Measurements from ENCODE around the gene OBP2B. TPM values are rescaled to one million over a fixed set of nuclear protein-coding genes. Genes with fewer than 3 reads are reported as not detected.

The OBP2B gene
- total RNA-seq, 1 donor from 2014 or later, result not detected

DNA sequence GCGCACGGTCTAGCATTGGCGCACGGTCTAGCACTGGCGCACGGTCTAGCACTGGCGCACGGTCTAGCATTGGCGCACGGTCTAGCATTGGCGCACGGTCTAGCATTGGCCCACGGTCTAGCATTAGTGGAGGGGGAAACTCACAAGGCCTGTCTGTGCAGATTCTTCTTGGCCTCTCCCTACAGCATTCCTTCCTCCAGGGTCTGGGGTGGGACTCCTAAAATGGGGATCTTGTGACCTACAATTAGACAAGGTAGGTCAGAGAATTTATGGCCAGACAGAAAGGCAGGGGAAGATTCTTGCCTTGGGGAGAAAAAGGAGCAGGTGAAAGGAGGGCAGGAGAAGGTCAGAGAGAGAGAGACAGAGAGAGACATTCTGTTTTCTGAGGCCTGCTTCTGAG lies 39.9 kb downstream of the OBP2B start:
- DNase-seq (ENCODE audit: low spot score), result no peak

DNA sequence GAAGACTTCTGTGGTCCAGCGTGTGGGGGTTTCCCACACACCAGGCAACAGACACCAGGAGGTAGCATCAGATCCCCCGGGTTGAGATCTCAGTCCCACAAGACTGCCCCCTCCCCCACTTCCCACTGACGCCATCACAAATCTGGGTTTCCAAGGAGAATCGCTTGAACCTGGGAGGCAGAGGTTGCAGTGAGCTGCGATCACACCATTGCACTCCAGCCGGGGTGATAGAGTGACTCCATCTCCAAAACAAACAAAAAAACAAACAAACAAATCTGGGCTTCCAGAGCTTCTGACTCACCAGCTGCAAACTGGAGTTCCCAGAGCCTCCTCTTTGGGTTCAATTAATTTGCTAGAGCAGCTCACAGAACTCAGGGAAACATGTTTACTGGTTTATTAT lies 40.6 kb downstream of the OBP2B start:
- DNase-seq (ENCODE audit: low spot score), result no peak

DNA sequence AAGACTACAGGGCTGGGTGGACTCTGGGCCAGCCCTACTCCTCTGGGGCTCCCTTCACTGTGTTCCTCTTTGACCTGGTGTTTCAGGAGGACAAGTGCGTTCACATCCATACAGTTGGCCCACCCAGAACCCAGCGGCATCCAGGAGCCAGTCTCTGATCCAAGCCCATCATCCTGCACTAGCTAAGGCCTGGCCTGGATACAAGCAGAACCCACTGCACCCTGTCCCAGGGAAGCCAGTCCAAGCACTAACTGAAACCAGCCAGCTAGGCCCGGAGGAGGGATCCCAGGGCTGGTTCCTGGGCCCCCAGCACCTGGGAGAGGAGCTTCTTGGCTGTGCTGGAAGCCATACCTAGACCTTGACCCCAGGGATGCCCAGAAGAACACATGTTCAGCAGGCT lies 41.3 kb downstream of the OBP2B start:
- DNase-seq (ENCODE audit: low spot score), result no peak

DNA sequence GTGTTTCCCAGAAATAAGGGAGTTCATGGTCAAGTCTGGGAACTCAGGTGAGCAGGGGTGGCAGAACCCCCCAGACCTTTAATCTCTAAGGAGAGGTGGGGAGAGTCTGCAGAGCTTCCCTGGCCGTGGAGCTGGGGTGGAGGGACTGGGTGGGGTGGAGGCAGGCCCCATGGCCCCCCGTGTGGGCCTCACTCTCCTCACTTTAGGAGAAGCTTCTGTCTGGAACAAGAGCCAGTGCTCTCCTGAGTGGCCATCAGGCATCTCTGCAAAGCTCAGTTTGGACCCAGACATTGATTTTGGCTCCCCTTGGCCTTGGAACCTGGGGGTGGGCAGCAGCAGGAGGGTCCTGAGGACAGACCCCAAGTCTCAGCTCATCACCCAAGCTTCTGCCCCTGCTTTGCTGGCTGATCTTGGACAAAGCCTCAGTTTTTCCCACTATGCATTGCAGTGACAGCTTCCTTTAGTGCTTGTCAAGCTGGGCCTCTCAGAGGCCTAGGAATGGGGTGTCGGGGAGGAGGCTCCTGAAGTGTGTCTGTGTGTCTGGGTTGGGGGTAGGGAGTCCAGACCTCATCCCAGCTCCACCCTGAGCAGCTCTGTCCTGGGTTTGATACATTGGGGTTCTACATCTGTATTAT lies 41.8 kb downstream of the OBP2B start:
- DNase-seq (ENCODE audit: low spot score), result no peak

DNA sequence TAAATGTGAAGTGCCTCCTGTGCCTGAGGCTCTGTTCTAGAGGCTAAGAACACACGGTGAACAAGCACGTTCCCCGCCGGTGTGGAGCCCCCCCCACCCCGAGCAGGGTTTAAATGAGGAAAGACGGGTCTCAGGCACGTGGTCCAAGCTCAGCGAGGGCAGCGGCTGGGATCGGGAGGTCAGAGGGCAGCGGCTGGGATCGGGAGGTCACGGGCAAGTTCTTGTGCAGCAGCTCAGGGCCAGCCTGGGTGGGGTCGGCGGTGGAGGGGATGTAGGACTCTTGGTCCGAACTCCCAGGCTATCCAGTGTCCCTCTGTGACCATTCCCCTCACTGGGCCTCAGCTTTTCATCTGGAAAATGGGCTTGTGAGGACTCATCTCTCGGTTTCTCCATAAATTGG lies 42.7 kb downstream of the OBP2B start:
- no peak for DNase-seq (ENCODE audit: low spot score)

DNA sequence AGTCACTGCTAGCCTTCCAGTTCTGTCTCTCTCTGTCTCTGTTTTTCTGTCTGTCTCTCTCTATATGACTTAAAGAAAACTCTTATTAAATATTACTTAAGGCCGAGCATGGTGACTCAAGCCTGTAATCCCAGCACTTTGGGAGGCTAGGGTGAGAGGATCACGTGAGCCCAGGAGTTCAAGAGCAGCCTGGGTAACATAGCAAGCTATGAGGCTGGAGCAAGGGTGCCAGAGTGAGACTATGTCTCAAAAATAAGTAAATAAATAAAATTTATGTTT lies 43.7 kb downstream of the OBP2B start:
- no peak for DNase-seq (ENCODE audit: low spot score)

DNA sequence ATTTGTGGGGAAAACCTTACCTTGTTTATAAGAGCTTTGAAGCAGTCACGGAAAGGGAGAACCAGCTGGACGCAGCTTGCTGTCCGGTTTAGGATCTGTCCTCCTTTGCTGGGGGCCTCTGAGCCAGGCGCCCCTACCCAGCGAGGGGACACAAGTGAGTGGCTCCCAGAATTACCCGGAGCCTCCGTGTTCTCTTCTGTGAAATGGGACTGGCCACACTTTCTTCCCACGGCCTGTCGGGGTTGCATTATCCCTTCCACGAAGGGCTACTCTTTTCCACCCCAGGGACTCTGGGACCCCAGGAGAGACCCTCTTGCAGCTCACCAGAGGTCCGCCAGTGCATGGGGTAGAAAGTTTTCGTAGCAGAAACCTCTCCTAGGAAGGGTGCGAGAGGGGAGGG lies 44.9 kb downstream of the OBP2B start:
- DNase-seq (ENCODE audit: low spot score), result no peak

DNA sequence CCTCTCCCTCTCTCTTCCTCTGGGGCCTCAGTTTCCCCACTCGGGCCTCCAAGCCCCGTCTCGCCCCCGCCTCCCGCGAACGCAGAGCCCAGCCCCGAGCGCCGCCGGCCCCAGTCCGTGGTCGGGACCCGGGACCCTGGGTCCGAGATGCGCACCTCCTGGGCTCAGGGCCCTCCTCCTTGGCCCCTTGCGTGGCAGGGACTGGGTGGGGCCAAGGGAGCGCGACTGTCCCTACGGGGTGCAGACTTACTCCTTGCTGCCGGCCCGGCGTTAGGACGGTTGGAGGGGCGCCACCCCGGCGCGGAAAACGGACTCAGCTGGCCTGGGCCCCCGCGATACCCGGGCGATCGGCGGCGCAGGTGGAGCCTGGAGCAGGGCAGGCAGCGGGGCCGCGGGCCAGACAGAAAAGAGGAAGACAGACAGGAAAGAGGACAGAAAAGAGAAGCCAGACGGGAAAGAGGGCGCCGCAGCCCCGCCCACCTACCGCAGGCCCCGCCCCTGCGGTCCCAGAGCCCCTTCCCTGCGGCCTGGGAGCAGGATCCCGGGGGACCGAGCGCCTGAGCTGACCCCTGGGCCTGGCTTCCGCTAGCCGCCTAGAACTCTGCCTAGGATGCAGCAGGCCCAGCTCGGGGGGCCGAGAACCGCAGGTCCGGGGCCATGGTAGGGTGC lies 45.4 kb downstream of the OBP2B start, which contains the start of gene GBGT1:
TSS of gene GBGT1 (minus strand) at position 411 of the 669 bp plus-strand sequence. CDS start 1,502 bp downstream, outside the sequence.
- no peak for DNase-seq (ENCODE audit: low spot score)

DNA sequence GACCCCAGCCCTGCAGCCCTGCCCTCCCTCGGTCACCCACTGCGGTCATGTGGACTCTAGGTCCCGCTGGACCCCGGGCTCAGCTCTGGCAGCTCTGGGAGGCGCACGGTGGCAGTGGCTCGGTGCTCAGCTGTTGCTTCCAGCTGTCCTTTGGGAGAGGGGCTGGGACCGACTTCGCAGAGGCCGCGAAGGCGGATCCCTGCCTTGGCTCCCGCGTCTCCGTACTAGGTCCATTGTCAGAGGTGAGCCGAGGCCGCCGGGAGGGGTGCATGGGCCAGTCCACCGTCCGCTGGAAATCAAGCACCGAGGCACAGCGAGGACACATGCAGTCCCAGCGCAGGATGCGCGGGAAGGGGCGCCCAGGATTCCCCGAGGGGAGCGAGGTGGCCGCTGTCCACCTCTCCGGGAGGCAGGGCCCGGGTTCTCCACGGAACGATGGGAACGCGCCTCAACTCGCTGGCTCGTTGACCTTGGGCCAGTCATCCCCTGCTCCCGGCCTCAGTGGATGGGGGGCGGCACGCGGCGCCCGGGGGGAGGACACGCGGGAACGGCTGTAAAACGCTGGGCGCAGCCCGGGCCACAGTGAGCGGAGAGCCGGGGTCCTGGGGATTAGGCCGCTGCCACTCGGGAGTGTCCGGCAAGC lies 46.1 kb downstream of the OBP2B start:
- DNase-seq (ENCODE audit: low spot score), result no peak

DNA sequence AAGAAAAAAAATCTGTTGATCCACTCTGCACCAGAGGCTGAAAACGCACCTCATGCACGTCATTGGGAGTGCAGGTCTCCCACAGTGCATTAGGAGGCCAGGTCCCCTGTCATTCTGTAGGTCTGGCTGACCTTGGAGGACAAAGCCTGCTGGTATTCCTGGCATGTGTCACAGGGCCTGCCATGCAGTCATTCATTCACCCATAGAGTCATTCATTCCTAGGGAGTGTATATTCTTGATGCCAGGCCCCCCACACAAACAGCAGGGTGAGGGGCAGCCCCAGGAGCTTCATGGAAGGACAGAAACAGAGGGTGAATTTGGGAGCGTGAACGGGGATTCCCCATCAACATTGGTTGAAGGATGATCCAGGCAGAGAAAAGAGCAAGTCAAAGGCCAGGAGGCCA lies 47.5 kb downstream of the OBP2B start:
- DNase-seq (ENCODE audit: low spot score), result no peak

DNA sequence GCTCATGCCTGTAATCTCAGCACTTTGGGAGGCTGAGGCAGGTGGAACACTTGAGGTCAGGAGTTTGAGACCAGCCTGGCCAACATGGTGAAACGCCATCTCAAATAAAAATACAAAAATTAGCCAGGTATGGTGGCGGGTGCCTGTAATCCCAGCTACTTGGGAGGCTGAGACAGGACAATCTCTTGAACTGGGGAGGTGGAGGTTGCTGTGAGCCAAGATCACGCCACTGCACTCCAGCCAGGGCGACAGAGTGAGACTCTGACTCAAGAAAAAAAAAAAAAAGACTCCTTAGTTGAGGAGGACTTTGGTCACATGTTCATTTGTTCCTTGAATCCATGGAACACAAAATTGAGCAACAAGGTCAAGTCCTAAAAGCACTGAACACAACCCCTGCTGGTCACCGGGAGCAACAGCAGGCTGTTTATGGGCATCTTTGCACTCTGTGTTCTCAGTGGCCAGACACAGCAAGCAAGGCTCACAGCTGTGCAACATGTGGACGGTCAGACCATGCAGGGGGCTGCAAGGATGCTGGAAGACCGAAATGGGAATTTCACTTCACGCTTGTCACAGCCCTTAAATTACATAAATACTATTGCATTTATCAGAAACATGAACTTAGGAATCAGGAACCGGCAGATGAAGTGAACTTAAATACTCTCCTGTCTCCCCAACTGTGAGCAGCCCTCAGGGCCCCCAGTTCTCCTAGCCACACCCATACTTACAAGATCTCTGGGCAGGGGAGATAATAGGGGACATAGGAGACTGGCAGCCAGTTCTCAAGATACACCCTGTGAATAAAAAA lies 48.1 kb downstream of the OBP2B start:
- no peak for DNase-seq (ENCODE audit: low spot score)

DNA sequence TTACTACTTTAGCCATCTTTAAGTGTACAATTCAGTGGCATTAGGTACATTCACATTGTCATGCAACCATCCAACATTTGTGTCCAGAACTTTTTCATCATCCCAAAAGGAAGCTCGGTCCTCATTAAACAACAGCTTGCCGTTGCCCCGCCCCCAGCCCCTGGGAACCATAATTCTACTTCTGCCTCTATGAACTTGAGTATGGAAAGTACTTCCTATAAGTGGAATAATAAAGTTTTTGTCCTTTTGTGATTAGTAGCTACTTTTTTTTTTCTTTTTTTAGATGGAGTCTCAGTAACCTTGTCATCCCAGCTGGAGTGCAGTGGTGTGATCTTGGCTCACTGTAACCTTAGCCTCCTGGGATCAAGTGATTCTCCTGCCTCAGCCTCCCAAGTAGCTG lies 50.4 kb downstream of the OBP2B start:
- DNase-seq (ENCODE audit: low spot score), result no peak

Other genes starting within 250 kb of the OBP2B start
- not detected for gene GFI1B, start 230.6 kb downstream of the OBP2B start, total RNA-seq
- gene GTF3C5, start 178.3 kb downstream of the OBP2B start, total RNA-seq, result 60.7 TPM
- 3.0 TPM for gene CEL, start 147.3 kb downstream of the OBP2B start, total RNA-seq
- gene RALGDS, start 88.0 kb downstream of the OBP2B start, total RNA-seq, result 57.9 TPM
- 17.2 TPM for gene GBGT1, start 45.3 kb downstream of the OBP2B start, total RNA-seq
- 25.4 TPM for gene ABO, start 66.0 kb upstream of the OBP2B start, total RNA-seq
- 19.6 TPM for gene SURF6, start 126.9 kb upstream of the OBP2B start, total RNA-seq
- 31.2 TPM for gene MED22, start 138.9 kb upstream of the OBP2B start, total RNA-seq
- 2,501 TPM for gene RPL7A, start 139.0 kb upstream of the OBP2B start, total RNA-seq
- 42.2 TPM for gene SURF1, start 147.2 kb upstream of the OBP2B start, total RNA-seq
- 26.0 TPM for gene SURF2, start 147.3 kb upstream of the OBP2B start, total RNA-seq
- gene SURF4, start 166.8 kb upstream of the OBP2B start, total RNA-seq, result 128 TPM
- gene STKLD1, start 167.1 kb upstream of the OBP2B start, total RNA-seq, result 0.75 TPM
- 19.5 TPM for gene REXO4, start 208.8 kb upstream of the OBP2B start, total RNA-seq
- 3.5 TPM for gene ADAMTS13, start 213.1 kb upstream of the OBP2B start, total RNA-seq